ENCODE measurements around the gene HIVEP3.

DNA sequence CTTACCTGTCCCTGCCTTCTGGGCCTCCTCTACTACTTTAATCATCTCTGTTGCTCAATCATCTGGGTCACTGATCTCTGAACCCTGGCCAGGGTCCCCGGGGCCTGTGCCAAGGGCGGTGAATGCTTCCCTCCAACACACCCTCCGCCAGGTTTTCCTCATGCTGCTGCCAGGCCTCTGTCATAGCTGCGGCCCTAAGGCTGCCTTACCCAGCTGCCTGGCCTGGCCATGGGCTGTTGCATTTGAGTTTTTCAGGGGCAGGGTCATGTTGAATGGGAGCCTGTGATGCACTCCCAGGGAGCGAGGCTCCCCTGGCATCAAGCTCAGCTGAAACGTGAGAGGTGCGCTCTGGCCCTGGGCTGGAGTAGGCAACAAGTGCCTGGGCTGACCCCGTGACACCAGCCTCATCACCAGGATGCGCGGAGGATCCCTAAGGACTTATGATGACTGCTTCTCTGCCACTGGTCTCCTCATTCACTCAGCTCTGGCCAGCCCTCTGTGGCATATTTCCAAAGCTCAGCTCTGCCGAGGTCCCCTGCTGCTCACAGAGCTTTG, 441.8 kb downstream of the HIVEP3 start:
- TF ChIP-seq SIN3A (IDR thresholded peaks at IDR 0.05; ENCODE audit: borderline replicate concordance, insufficient read depth, low read length) (no peak), POLR2AphosphoS5 (IDR thresholded peaks at IDR 0.05; ENCODE audit: low read depth, low read length) (no peak), FOXP2 (optimal IDR thresholded peaks at IDR 0.05; ENCODE audit: borderline replicate concordance, extremely low read depth, extremely low read length, insufficient read depth) (no peak), TAF1 (IDR thresholded peaks at IDR 0.05; ENCODE audit: borderline replicate concordance, insufficient read depth, low read length) (no peak)
